ENCODE data around the gene SIRPG.

Gene SIRPG

DNA sequence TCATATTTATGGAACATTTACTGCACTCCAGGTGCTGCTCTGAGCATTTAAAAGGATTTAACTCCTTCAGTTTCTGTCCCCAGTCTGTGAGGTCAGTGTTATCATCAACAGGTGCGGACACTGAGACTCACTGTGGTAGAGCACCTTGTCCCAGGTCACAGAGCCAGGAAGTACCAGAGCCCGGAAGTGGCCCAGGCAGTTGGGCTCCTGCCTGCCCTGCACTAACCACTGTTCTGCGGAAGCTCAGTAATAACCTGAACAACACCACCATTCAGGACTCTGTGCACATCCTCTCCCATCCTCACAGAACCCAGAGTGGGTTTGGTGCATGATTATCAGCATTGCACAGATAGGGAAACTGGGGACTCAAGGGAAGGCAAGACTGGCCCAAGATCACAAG, 16.8 kb upstream of the SIRPG start:
- TF ChIP-seq, protein P1, sequence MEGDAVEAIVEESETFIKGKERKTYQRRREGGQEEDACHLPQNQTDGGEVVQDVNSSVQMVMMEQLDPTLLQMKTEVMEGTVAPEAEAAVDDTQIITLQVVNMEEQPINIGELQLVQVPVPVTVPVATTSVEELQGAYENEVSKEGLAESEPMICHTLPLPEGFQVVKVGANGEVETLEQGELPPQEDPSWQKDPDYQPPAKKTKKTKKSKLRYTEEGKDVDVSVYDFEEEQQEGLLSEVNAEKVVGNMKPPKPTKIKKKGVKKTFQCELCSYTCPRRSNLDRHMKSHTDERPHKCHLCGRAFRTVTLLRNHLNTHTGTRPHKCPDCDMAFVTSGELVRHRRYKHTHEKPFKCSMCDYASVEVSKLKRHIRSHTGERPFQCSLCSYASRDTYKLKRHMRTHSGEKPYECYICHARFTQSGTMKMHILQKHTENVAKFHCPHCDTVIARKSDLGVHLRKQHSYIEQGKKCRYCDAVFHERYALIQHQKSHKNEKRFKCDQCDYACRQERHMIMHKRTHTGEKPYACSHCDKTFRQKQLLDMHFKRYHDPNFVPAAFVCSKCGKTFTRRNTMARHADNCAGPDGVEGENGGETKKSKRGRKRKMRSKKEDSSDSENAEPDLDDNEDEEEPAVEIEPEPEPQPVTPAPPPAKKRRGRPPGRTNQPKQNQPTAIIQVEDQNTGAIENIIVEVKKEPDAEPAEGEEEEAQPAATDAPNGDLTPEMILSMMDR (IDR thresholded peaks at IDR 0.05; ENCODE audit: insufficient read depth, low read length): no peak
- no peak for TF ChIP-seq GABPA (IDR thresholded peaks at IDR 0.05; ENCODE audit: low read depth)
- no peak for TF ChIP-seq POLR2AphosphoS5 (IDR thresholded peaks at IDR 0.05; ENCODE audit: low read depth)
- TF ChIP-seq, protein P2, sequence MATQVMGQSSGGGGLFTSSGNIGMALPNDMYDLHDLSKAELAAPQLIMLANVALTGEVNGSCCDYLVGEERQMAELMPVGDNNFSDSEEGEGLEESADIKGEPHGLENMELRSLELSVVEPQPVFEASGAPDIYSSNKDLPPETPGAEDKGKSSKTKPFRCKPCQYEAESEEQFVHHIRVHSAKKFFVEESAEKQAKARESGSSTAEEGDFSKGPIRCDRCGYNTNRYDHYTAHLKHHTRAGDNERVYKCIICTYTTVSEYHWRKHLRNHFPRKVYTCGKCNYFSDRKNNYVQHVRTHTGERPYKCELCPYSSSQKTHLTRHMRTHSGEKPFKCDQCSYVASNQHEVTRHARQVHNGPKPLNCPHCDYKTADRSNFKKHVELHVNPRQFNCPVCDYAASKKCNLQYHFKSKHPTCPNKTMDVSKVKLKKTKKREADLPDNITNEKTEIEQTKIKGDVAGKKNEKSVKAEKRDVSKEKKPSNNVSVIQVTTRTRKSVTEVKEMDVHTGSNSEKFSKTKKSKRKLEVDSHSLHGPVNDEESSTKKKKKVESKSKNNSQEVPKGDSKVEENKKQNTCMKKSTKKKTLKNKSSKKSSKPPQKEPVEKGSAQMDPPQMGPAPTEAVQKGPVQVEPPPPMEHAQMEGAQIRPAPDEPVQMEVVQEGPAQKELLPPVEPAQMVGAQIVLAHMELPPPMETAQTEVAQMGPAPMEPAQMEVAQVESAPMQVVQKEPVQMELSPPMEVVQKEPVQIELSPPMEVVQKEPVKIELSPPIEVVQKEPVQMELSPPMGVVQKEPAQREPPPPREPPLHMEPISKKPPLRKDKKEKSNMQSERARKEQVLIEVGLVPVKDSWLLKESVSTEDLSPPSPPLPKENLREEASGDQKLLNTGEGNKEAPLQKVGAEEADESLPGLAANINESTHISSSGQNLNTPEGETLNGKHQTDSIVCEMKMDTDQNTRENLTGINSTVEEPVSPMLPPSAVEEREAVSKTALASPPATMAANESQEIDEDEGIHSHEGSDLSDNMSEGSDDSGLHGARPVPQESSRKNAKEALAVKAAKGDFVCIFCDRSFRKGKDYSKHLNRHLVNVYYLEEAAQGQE (IDR thresholded peaks at IDR 0.05; ENCODE audit: insufficient replicate concordance, low read depth): no peak
- no peak for TF ChIP-seq SPI1 (IDR thresholded peaks at IDR 0.05; ENCODE audit: borderline replicate concordance, low read depth)
- H3K27ac ChIP-seq (replicated peaks): no peak overlapping the region
- no peak for DNase-seq (ENCODE audit: low read depth in 1 of 2, low spot score in 1 of 2)
- H3K4me3 ChIP-seq (replicated peaks; ENCODE audit: insufficient read depth, low read length): no peak overlapping the region
- H3K27me3 ChIP-seq (ENCODE audit: insufficient read depth, poor library complexity, severe bottlenecking): no peaks in the 10 kb centered on the region

DNA sequence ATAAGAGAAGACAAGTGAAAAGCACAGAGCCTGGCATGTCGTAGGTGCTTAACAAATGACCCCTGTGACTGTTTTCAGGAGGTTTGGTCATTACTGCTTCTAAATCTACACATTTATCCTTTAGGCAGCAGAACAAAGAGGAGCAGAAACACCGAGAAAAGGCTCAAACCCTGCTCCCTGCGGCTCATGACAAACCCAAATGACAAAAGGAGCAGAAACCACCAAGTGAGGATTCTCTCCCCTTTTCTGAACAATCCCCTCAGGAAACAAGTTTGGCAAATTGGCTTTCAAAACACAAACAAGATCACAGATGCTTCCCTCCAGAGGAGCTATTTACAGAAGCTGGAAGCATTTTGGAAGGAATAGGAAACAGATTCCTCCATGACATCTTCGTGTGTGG, 15.8 kb upstream of the SIRPG start:
- Histone ChIP-seq H3K27me3 (ENCODE audit: insufficient read depth, poor library complexity, severe bottlenecking) (no peaks in the 10 kb centered on the region), H3K27ac (replicated peaks) (no peak overlapping the region), H3K4me3 (replicated peaks; ENCODE audit: insufficient read depth, low read length) (no peak overlapping the region)
- no peak for DNase-seq (ENCODE audit: low read depth in 1 of 2, low spot score in 1 of 2)
- TF ChIP-seq, protein P2 (IDR thresholded peaks at IDR 0.05; ENCODE audit: insufficient replicate concordance, low read depth): no peak
- TF ChIP-seq, protein P1 (IDR thresholded peaks at IDR 0.05; ENCODE audit: insufficient read depth, low read length): no peak
- TF ChIP-seq POLR2AphosphoS5 (IDR thresholded peaks at IDR 0.05; ENCODE audit: low read depth) (no peak), SPI1 (IDR thresholded peaks at IDR 0.05; ENCODE audit: borderline replicate concordance, low read depth) (no peak), GABPA (IDR thresholded peaks at IDR 0.05; ENCODE audit: low read depth) (no peak)

DNA sequence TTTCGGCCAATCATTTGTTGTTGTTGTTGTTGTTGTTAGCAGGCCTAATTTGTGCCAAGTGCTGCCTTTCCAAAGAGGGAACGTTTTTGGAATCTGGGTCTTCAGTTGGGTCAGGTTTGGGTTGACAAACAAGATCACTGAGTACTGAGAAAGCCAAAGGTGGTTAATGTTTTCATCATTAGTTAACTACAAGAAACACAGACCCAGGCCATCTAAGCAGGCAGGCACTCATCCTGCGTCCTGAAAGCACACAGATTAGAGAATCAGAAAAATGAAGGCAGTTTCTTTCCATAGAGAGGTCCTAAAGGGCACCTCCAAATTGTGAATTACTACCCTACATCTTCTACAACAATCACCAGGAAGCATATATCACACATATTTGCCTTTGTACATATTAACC, 15.1 kb upstream of the SIRPG start:
- Histone ChIP-seq H3K27ac (replicated peaks) (no peak overlapping the region), H3K27me3 (ENCODE audit: insufficient read depth, poor library complexity, severe bottlenecking) (no peaks in the 10 kb centered on the region), H3K4me3 (replicated peaks; ENCODE audit: insufficient read depth, low read length) (no peak overlapping the region)
- TF ChIP-seq SPI1 (IDR thresholded peaks at IDR 0.05; ENCODE audit: borderline replicate concordance, low read depth) (no peak), POLR2AphosphoS5 (IDR thresholded peaks at IDR 0.05; ENCODE audit: low read depth) (no peak), GABPA (IDR thresholded peaks at IDR 0.05; ENCODE audit: low read depth) (no peak)
- TF ChIP-seq, protein P2 (IDR thresholded peaks at IDR 0.05; ENCODE audit: insufficient replicate concordance, low read depth): no peak
- TF ChIP-seq, protein P1 (IDR thresholded peaks at IDR 0.05; ENCODE audit: insufficient read depth, low read length): no peak
- no peak for DNase-seq (ENCODE audit: low read depth in 1 of 2, low spot score in 1 of 2)

Data from HL-60 (cell line).